Activated CD8-positive, alpha-beta memory T cell treated with anti-CD3 and anti-CD28 coated beads for 36 hours (primary cell): ENCODE data around the gene JAKMIP1. TPM values are rescaled to one million over a fixed set of nuclear protein-coding genes. Genes with fewer than 3 reads are reported as not detected.
"Not testable (repeated sequence)": the region's sequence is repeated elsewhere in the genome, so short reads cannot be mapped to it uniquely, and the experiment has no call there.

Experiments used
- CTCF ChIA-PET: fragments of 350-600 bp; sonication (Branson Sonifier 250); formaldehyde crosslinking; loops from one replicate; lab custom pipeline; 2021; ENCODE audit warnings: antibody characterized with exemption; lab: Charles Lee
- POLR2A ChIA-PET: fragments of 350-600 bp; sonication (Branson Sonifier 250); formaldehyde crosslinking; loops from one replicate; lab custom pipeline; 2021; ENCODE audit warnings: antibody characterized with exemption; lab: Charles Lee
- total RNA-seq, 2 experiments: library from RNA; stranded (reverse); gene quantifications; one replicate each; pipeline ENCODE4 v1.2.3, GENCODE V29; 2021

The JAKMIP1 gene
- total RNA-seq, 2 experiments from 2014 or later = 12.4 to 12.5 TPM

DNA sequence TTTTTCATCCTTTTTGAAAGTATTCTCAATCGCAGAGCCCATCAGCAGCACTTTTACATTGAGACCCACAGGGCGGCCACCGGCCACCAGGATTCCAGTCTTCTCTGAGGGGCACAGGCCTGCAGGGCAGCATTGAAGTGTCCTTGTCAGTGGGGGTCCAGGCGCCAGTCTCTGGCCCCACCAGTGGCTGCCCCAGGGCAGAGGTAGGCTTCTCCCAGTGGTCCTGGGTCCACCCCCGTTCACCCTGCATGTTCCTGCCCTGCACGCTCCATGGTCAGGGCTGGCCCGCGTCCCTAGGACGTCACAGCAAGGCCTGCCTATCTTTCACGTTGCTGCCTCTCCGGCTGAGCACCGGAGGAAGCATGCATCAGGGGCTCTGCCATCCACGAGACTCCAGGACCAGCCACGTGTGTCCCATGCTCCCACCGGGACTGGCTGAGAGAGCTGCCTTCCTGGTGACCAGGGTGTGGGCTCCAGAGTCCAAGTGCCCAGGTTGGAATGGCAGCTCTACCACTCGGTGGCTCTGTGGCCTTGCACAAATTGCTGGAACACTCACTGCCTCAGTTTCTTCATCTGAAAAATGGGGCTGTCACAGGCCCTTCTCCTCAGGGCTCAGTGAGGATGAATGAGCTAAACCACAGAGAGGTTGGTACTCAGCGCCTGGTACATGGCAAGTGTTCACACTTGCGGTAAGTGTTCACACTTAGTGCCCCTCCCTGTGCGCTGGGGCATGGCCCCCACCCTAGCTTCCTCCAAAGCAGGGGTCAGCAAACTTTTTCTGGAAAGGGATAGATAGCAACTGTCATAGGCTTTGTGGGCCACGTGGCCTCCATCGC is 30.7 kb upstream of the JAKMIP1 start:
- POLR2A ChIA-PET = no interaction called here
- CTCF ChIA-PET = interaction anchor here (1.9 kb wide), 1 partner anchor 20 kb away, joined by 4 read pairs; no protein-coding TSS in a partner anchor

DNA sequence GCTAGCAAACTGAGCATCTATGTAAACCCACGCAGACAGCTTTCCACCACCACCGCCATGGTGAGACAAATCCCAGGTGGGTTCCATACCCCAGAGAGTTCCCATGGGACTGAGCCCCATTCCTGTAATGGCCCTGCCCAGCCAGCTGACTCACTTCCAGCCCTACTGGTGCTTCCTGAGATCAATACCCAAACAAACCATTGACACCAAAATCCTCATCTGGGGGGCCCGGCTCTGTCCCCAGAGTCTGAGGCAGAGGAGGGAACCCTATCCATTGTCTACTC is 30.1 kb upstream of the JAKMIP1 start:
- ChIA-PET CTCF (interaction anchor here (1.9 kb wide), 1 partner anchor 21 kb away, joined by 4 read pairs; no protein-coding TSS in a partner anchor), POLR2A (no interaction called here)

DNA sequence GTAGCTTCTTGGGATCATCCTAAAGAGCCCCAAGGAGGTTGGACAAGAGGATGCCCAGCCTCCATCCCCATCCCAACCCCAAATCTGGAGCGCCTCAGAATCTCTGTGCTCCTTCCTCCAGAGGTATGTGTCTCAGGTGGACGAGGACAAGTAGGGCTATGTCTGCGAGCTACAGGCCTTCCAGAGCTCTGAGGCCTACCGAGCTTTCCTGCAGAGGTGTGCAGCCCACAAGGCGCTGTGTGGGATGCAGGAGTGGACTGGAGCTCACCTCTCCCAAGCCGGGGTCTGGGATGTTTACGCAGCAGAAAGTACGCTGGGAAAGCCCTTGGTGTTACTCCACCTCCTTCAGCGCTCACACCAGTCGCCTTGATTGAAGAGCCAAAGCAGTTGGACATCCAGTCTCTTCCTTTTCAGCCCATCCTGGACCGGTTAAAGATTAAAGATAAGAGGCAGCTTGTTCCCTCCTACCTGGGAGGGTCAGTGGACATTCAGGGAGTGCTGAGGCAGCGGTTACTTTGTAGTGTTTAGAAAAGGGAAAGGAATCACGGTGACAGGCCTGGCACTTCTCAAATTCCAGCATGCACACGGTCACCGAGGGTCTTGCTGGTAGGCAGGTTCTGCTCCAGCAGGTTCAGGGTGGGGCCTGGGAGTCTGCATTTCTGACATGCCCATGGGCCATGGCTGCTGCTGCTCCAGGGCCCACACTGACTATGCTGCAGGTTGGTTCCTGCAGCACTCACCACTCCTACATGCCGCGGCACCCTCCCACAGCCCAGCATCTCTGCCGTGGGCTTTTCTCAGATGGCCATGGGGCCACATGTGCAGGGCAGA is 29.5 kb upstream of the JAKMIP1 start:
- ChIA-PET CTCF (interaction anchor here (1.2 to 1.9 kb wide), 2 partner anchors 20 to 21 kb away, joined by 3 to 4 read pairs; no protein-coding TSS in a partner anchor), POLR2A (no interaction called here)

GRCh38 chr4:6229095-6229494 is 28.7 kb upstream of the JAKMIP1 start:
- ChIA-PET CTCF (interaction anchor here (1.2 kb wide), 1 partner anchor 21 kb away, joined by 3 read pairs; no protein-coding TSS in a partner anchor), POLR2A (no interaction called here)

- ChIA-PET POLR2A (no interaction called here), CTCF (interaction anchor here (1.2 kb wide), 1 partner anchor 22 kb away, joined by 3 read pairs; no protein-coding TSS in a partner anchor)
These were observed 28.1 kb upstream of the JAKMIP1 start for GRCh38 chr4:6228158-6229067.

GRCh38 chr4:6227412-6228157 is 27.2 kb upstream of the JAKMIP1 start:
- ChIA-PET CTCF (interaction anchor here (1.3 kb wide), 1 partner anchor 27 kb away, joined by 3 read pairs; no protein-coding TSS in a partner anchor), POLR2A (no interaction called here)

DNA sequence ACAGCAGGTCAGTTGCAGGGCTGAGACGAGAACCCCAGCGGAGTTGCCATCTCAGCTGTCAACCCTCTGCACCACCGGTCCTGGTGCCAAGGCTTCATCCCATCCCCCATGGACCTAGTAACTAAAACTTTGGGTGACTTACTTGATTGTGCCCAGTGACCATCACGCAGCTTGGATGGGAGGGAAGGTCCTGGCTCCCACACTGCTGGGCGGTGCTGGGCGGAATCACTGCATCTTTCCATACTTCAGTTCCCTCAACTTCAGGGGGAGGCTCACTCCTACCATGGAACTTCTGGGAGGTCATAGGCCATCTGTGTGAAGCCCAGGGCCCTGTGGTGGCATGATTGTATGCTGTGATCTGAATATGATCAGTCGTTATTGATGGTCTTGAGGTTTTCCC is 26.2 kb upstream of the JAKMIP1 start:
- ChIA-PET POLR2A (no interaction called here), CTCF (interaction anchor here (1.3 kb wide), 1 partner anchor 28 kb away, joined by 3 read pairs; no protein-coding TSS in a partner anchor)

DNA sequence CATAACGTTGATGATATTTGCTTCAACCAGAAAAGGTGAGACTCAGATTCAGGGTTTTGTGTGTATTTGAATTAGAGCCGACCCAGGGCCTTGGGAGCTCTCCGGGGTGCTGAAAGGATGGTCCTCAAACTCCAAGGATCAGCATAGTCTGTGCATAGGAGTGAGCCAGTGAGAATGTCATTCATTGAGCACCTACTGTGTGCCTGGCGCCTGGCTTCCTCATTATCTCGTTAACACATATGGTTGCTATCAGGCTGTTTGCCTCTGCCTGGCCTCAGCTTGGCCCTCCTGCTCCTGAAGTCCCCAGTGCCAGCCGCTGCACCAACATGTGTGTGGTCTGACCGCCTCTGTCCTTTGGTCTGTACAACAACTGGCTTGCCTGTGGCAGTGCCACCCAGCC is 25.1 kb upstream of the JAKMIP1 start:
- CTCF ChIA-PET = interaction anchor here (1.3 kb wide), 1 partner anchor 25 kb away, joined by 4 read pairs; no protein-coding TSS in a partner anchor

GRCh38 chr4:6224735-6225134 is 24.4 kb upstream of the JAKMIP1 start:
- ChIA-PET POLR2A (no interaction called here), CTCF (interaction anchor here (1.3 kb wide), 1 partner anchor 26 kb away, joined by 4 read pairs; no protein-coding TSS in a partner anchor)

More for the DNA sequence above, 25.1 kb upstream of the JAKMIP1 start:
- POLR2A ChIA-PET = no interaction called here

- POLR2A ChIA-PET = no interaction called here
- CTCF ChIA-PET = no interaction called here
These were observed 22.5 kb upstream of the JAKMIP1 start for GRCh38 chr4:6222761-6223292.

- ChIA-PET POLR2A (no interaction called here), CTCF (interaction anchor here (2.2 kb wide), 1 partner anchor 111 kb away, joined by 5 read pairs; no protein-coding TSS in a partner anchor)
These were observed 21.8 kb upstream of the JAKMIP1 start for GRCh38 chr4:6221851-6222760.

DNA sequence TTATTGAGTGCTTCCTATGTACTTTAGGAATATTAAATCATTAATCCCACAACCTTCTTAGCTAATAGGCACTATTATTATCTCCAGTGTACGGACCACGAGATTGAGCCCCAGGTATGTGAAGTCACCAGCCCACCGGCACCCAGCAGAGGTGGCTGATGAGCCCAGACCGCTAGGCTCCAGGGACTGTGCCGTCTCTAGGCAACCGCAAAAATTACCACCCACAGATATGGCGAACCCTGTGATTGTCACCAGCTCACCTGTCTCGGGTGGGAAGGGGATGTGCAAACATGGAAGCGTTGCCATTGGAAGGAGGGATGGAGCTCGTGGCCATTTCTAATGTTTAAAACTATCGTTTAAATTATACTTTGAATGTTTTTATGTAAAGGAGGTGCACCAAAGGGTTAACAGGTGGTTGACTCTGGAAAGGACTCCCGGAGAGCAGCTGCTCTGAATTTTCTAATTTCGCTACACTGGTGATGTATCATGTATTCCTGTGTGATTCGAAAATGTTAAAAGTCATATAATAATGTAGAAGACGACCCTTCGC is 21.0 kb upstream of the JAKMIP1 start:
- POLR2A ChIA-PET = no interaction called here
- CTCF ChIA-PET = interaction anchor here (2.2 kb wide), 1 partner anchor 111 kb away, joined by 5 read pairs; no protein-coding TSS in a partner anchor

DNA sequence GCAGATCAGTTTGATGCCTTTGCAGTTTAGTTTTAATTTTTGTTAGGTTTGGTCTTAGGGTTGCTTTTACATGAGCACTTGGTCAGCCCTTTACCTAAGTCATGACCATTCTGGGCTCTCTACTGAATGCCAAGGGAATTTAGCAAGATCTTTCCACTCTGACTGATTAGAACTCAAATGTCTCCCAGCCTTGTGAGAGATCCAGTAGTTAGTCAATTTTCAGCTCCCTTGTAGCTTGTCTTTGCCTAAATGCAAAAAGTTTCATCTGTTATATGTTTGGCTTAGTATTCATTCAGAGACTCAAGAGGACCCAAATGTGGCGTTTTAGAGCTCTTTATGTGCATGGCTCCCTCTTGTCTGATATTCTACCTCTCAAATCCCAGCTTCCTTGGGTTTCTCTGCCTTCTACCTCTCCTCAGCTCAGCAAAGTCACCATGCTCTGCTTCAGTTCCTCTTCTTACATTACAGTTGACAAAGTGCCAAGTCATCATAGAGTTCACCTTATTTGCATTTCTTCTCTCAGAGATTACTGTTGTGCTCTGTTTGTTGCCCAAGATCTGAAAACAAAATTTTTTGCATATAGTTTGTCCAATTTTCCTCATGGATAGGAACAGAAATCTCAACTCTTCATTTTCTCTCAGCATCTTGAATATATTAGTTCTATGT is 17.5 kb upstream of the JAKMIP1 start:
- POLR2A ChIA-PET = interaction anchor here (0.6 kb wide), 1 partner anchor 52 kb away, joined by 4 read pairs; no protein-coding TSS in a partner anchor
- CTCF ChIA-PET = no interaction called here

DNA sequence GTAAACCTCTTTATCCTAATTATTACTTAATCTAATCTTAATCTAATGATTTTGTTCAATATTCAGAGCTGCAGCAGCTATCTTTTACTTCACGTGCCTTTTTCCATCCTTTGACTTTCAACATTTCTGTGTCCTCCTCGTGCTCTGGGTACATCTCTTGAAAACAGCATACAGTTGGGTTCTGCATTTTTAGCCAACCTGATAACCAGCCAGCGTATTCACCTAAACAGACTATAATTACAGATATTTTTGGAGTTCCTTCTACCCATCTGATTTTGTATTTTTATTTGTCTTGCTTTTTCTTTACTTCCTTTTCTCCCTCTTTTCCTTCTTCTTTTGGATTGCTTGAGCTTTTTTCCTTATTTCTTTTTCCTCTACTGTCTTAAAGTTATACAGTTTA is 16.2 kb upstream of the JAKMIP1 start:
- CTCF ChIA-PET = no interaction called here
- POLR2A ChIA-PET = no interaction called here

- CTCF ChIA-PET = no interaction called here
- POLR2A ChIA-PET = no interaction called here
These were observed 9.6 kb upstream of the JAKMIP1 start for GRCh38 chr4:6209921-6210320.

- POLR2A ChIA-PET = not testable (repeated sequence)
These were observed 8.9 kb upstream of the JAKMIP1 start for GRCh38 chr4:6209291-6209690.

More at GRCh38 chr4:6209291-6209690, 8.9 kb upstream of the JAKMIP1 start:
- CTCF ChIA-PET = not testable (repeated sequence)
